Measurements from ENCODE around the gene AMPD3.
A peak's percentile ranks its signal among the peaks of the same experiment; 100 is the strongest.
"Not testable (repeated sequence)": the region's sequence is repeated elsewhere in the genome, so short reads cannot be mapped to it uniquely, and the experiment has no call there.

AMPD3 gene

GRCh38 chr11:10418259-10418949, 36.7 kb upstream of the AMPD3 start:
- Mint-ChIP-seq H3K27me3 (ENCODE audit: low read depth) (peaks cover 27% of the 10 kb centered on the region), H3K36me3 (ENCODE audit: low read depth) (no peaks in the 10 kb centered on the region), H3K4me1 (ENCODE audit: low read depth) (peaks cover 18% of the 10 kb centered on the region), H3K4me3 (no peak overlapping the region), H3K9me3 (peaks cover 13% of the 10 kb centered on the region), H3K27ac (no peak overlapping the region)
- DNase-seq (ENCODE audit: low spot score) = no peak

GRCh38 chr11:10418950-10419310, 36.1 kb upstream of the AMPD3 start:
- H3K4me3 Mint-ChIP-seq = no peak overlapping the region
- no peak for DNase-seq (ENCODE audit: low spot score)
- no peak overlapping the region for H3K27ac Mint-ChIP-seq
- H3K4me1 Mint-ChIP-seq (ENCODE audit: low read depth) = peaks cover 14% of the 10 kb centered on the region
- peaks cover 18% of the 10 kb centered on the region for H3K9me3 Mint-ChIP-seq
- no peaks in the 10 kb centered on the region for H3K36me3 Mint-ChIP-seq (ENCODE audit: low read depth)
- peaks cover 33% of the 10 kb centered on the region for H3K27me3 Mint-ChIP-seq (ENCODE audit: low read depth)

- H3K4me1 Mint-ChIP-seq (ENCODE audit: low read depth) = no peaks in the 10 kb centered on the region
- peaks cover 19% of the 10 kb centered on the region for H3K9me3 Mint-ChIP-seq
- peaks cover 42% of the 10 kb centered on the region for H3K27me3 Mint-ChIP-seq (ENCODE audit: low read depth)
- no peak overlapping the region for H3K4me3 Mint-ChIP-seq
- no peaks in the 10 kb centered on the region for H3K36me3 Mint-ChIP-seq (ENCODE audit: low read depth)
- no peak for DNase-seq (ENCODE audit: low spot score)
- no peak overlapping the region for H3K27ac Mint-ChIP-seq
Observed at GRCh38 chr11:10426475-10426874, 28.6 kb upstream of the AMPD3 start.

- Mint-ChIP-seq H3K9me3 (peaks cover 5% of the 10 kb centered on the region), H3K27ac (no peak overlapping the region), H3K36me3 (ENCODE audit: low read depth) (peaks cover 3% of the 10 kb centered on the region), H3K4me3 (no peak overlapping the region), H3K4me1 (ENCODE audit: low read depth) (peaks cover 10% of the 10 kb centered on the region), H3K27me3 (ENCODE audit: low read depth) (peaks cover 37% of the 10 kb centered on the region)
- no peak for DNase-seq (ENCODE audit: low spot score)
Observed at GRCh38 chr11:10428453-10428852, 26.6 kb upstream of the AMPD3 start.

- Mint-ChIP-seq H3K27ac (no peak overlapping the region), H3K4me1 (ENCODE audit: low read depth) (peaks cover 10% of the 10 kb centered on the region), H3K27me3 (ENCODE audit: low read depth) (peaks cover 32% of the 10 kb centered on the region), H3K4me3 (no peak overlapping the region), H3K36me3 (ENCODE audit: low read depth) (peaks cover 3% of the 10 kb centered on the region), H3K9me3 (no peaks in the 10 kb centered on the region)
- DNase-seq (ENCODE audit: low spot score) = no peak
Observed at GRCh38 chr11:10429526-10429925, 25.5 kb upstream of the AMPD3 start.

GRCh38 chr11:10432493-10432892, 22.6 kb upstream of the AMPD3 start:
- Mint-ChIP-seq H3K4me1 (ENCODE audit: low read depth) (peaks cover 10% of the 10 kb centered on the region), H3K9me3 (no peaks in the 10 kb centered on the region), H3K36me3 (ENCODE audit: low read depth) (peaks cover 3% of the 10 kb centered on the region), H3K27ac (no peak overlapping the region), H3K27me3 (ENCODE audit: low read depth) (peaks cover 25% of the 10 kb centered on the region), H3K4me3 (peak overlapping the region; percentile 11)
- DNase-seq (ENCODE audit: low spot score) = no peak

- peak overlapping the region; percentile 11 for H3K4me3 Mint-ChIP-seq
- H3K9me3 Mint-ChIP-seq = no peaks in the 10 kb centered on the region
- peaks cover 10% of the 10 kb centered on the region for H3K4me1 Mint-ChIP-seq (ENCODE audit: low read depth)
- H3K36me3 Mint-ChIP-seq (ENCODE audit: low read depth) = peaks cover 3% of the 10 kb centered on the region
- DNase-seq (ENCODE audit: low spot score) = no peak
- H3K27me3 Mint-ChIP-seq (ENCODE audit: low read depth) = peaks cover 25% of the 10 kb centered on the region
- H3K27ac Mint-ChIP-seq = no peak overlapping the region
Observed at GRCh38 chr11:10432971-10433370, 22.1 kb upstream of the AMPD3 start.

GRCh38 chr11:10436224-10436623, 18.8 kb upstream of the AMPD3 start:
- Mint-ChIP-seq H3K27ac (no peak overlapping the region), H3K4me3 (no peak overlapping the region), H3K4me1 (ENCODE audit: low read depth) (peaks cover 15% of the 10 kb centered on the region), H3K36me3 (ENCODE audit: low read depth) (peaks cover 3% of the 10 kb centered on the region), H3K9me3 (no peaks in the 10 kb centered on the region), H3K27me3 (ENCODE audit: low read depth) (peaks cover 18% of the 10 kb centered on the region)
- no peak for DNase-seq (ENCODE audit: low spot score)

GRCh38 chr11:10436683-10437082, 18.4 kb upstream of the AMPD3 start:
- not testable (repeated sequence) for H3K36me3 Mint-ChIP-seq (ENCODE audit: low read depth); H3K27ac Mint-ChIP-seq; H3K4me3 Mint-ChIP-seq; H3K9me3 Mint-ChIP-seq; DNase-seq (ENCODE audit: low spot score)
- H3K27me3 Mint-ChIP-seq (ENCODE audit: low read depth) = peaks cover 18% of the 10 kb centered on the region
- peaks cover 19% of the 10 kb centered on the region for H3K4me1 Mint-ChIP-seq (ENCODE audit: low read depth)

GRCh38 chr11:10438458-10438857, 16.6 kb upstream of the AMPD3 start:
- Mint-ChIP-seq H3K27ac (no peak overlapping the region), H3K36me3 (ENCODE audit: low read depth) (no peaks in the 10 kb centered on the region)
- no peak for DNase-seq (ENCODE audit: low spot score)

GRCh38 chr11:10439351-10439750, 15.7 kb upstream of the AMPD3 start:
- no peak for DNase-seq (ENCODE audit: low spot score)

More at GRCh38 chr11:10438458-10438857, 16.6 kb upstream of the AMPD3 start:
- Mint-ChIP-seq H3K9me3 (no peaks in the 10 kb centered on the region), H3K4me1 (ENCODE audit: low read depth) (peaks cover 23% of the 10 kb centered on the region), H3K4me3 (no peak overlapping the region), H3K27me3 (ENCODE audit: low read depth) (peaks cover 10% of the 10 kb centered on the region)

GRCh38 chr11:10439924-10440323, 15.1 kb upstream of the AMPD3 start:
- H3K4me3 Mint-ChIP-seq = no peak overlapping the region
- H3K36me3 Mint-ChIP-seq (ENCODE audit: low read depth) = no peaks in the 10 kb centered on the region
- H3K4me1 Mint-ChIP-seq (ENCODE audit: low read depth) = peaks cover 30% of the 10 kb centered on the region
- H3K9me3 Mint-ChIP-seq = no peaks in the 10 kb centered on the region
- H3K27ac Mint-ChIP-seq = no peak overlapping the region
- H3K27me3 Mint-ChIP-seq (ENCODE audit: low read depth) = peaks cover 6% of the 10 kb centered on the region
- no peak for DNase-seq (ENCODE audit: low spot score)

More at GRCh38 chr11:10439351-10439750, 15.7 kb upstream of the AMPD3 start:
- Mint-ChIP-seq H3K27ac (no peak overlapping the region), H3K4me3 (no peak overlapping the region), H3K4me1 (ENCODE audit: low read depth) (peaks cover 28% of the 10 kb centered on the region), H3K27me3 (ENCODE audit: low read depth) (peaks cover 6% of the 10 kb centered on the region), H3K9me3 (no peaks in the 10 kb centered on the region), H3K36me3 (ENCODE audit: low read depth) (no peaks in the 10 kb centered on the region)

GRCh38 chr11:10440401-10440800, 14.7 kb upstream of the AMPD3 start:
- no peak overlapping the region for H3K27ac Mint-ChIP-seq
- H3K4me3 Mint-ChIP-seq = no peak overlapping the region
- DNase-seq (ENCODE audit: low spot score) = no peak
- no peaks in the 10 kb centered on the region for H3K9me3 Mint-ChIP-seq
- no peaks in the 10 kb centered on the region for H3K36me3 Mint-ChIP-seq (ENCODE audit: low read depth)
- peaks cover 35% of the 10 kb centered on the region for H3K4me1 Mint-ChIP-seq (ENCODE audit: low read depth)
- H3K27me3 Mint-ChIP-seq (ENCODE audit: low read depth) = peaks cover 6% of the 10 kb centered on the region

GRCh38 chr11:10441091-10441490, 14.0 kb upstream of the AMPD3 start:
- no peaks in the 10 kb centered on the region for H3K36me3 Mint-ChIP-seq (ENCODE audit: low read depth)
- peaks cover 6% of the 10 kb centered on the region for H3K27me3 Mint-ChIP-seq (ENCODE audit: low read depth)
- no peak overlapping the region for H3K4me3 Mint-ChIP-seq
- H3K27ac Mint-ChIP-seq = no peak overlapping the region
- DNase-seq (ENCODE audit: low spot score) = no peak
- no peaks in the 10 kb centered on the region for H3K9me3 Mint-ChIP-seq
- peaks cover 36% of the 10 kb centered on the region for H3K4me1 Mint-ChIP-seq (ENCODE audit: low read depth)
